Neuronal stem cell (in vitro differentiated cells): ENCODE data around the gene KRTAP19-1.

Experiments
- DNase-seq: peaks from one replicate; pipeline ENCODE4 v3.0.0-alpha.2; 2013; ENCODE audit warnings: low spot score
- H2AFZ ChIP-seq: one replicate; pipeline ENCODE4 v1.6.1; 2013; ENCODE audit warnings: mild to moderate bottlenecking, low read length, inconsistent platforms
- H2AK5ac ChIP-seq: 2 replicates; pipeline ENCODE4 v1.6.1; 2013; ENCODE audit warnings: low read depth, mild to moderate bottlenecking, inconsistent platforms, low read length, moderate library complexity, mixed read lengths
- H2BK120ac ChIP-seq: 2 replicates; pipeline ENCODE4 v1.6.1; 2013; ENCODE audit warnings: low read depth, mild to moderate bottlenecking, inconsistent platforms, low read length, moderate library complexity, mixed read lengths
- H2BK12ac ChIP-seq: one replicate; pipeline ENCODE4 v1.6.1; 2013; ENCODE audit warnings: low read length, inconsistent platforms
- H2BK15ac ChIP-seq: 2 replicates; pipeline ENCODE4 v1.6.1; 2013; ENCODE audit warnings: mild to moderate bottlenecking, low read length, inconsistent platforms, mixed read lengths
- H2BK5ac ChIP-seq: one replicate; pipeline ENCODE4 v1.6.1; 2013; ENCODE audit warnings: inconsistent platforms, mild to moderate bottlenecking, low read length, moderate library complexity
- H3K14ac ChIP-seq: one replicate; pipeline ENCODE4 v1.6.1; 2013; ENCODE audit warnings: low read length, inconsistent platforms
- H3K18ac ChIP-seq: 2 replicates; pipeline ENCODE4 v1.6.1; 2013; ENCODE audit warnings: low read length, inconsistent platforms
- H3K23ac ChIP-seq: 2 replicates; pipeline ENCODE4 v1.6.1; 2013; ENCODE audit warnings: low read depth, mild to moderate bottlenecking, mixed read lengths, low read length, inconsistent platforms; ENCODE audit not compliant: poor library complexity
- H3K27ac ChIP-seq: replicated peaks from 3 replicates; pipeline ENCODE4 v1.5.1; 2013; ENCODE audit warnings: low read length, inconsistent platforms
- H3K27me3 ChIP-seq, 3 experiments: 2 replicates each; pipeline ENCODE4 v1.6.1; 2013; ENCODE audit warnings: low read length in 3 of 3, mild to moderate bottlenecking in 2 of 3, inconsistent platforms in 1 of 3, low read depth in 1 of 3, mixed read lengths in 1 of 3, moderate library complexity in 1 of 3; ENCODE audit not compliant: control insufficient read depth in 3 of 3, insufficient read depth in 3 of 3
- H3K36me3 ChIP-seq, 2 donors: replicated peaks in 1 of 2; 2 replicates each; pipeline ENCODE4 v1.6.1; 2013; ENCODE audit warnings: low read length in 2 of 2; ENCODE audit not compliant: control insufficient read depth in 2 of 2, insufficient read depth in 2 of 2
- H3K4ac ChIP-seq: 2 replicates; pipeline ENCODE4 v1.6.1; 2013; ENCODE audit warnings: inconsistent platforms, mild to moderate bottlenecking, low read length, moderate library complexity
- H3K4me1 ChIP-seq, 2 donors: 1 replicate in 1 of 2; 2 replicates in 1 of 2; pipeline ENCODE4 v1.6.1; 2013; ENCODE audit warnings: low read length in 2 of 2, low read depth in 1 of 2; ENCODE audit not compliant: control insufficient read depth in 2 of 2, insufficient read depth in 1 of 2
- H3K4me2 ChIP-seq: one replicate; pipeline ENCODE4 v1.6.1; 2013; ENCODE audit warnings: mild to moderate bottlenecking, low read length, inconsistent platforms; ENCODE audit not compliant: insufficient read depth, poor library complexity, severe bottlenecking
- H3K4me3 ChIP-seq, 2 donors: 2 replicates each; pipeline ENCODE4 v1.5.1; 2013; ENCODE audit warnings: low read length in 2 of 2, mild to moderate bottlenecking in 2 of 2, inconsistent platforms in 1 of 2, moderate library complexity in 1 of 2
- H3K79me1 ChIP-seq: one replicate; pipeline ENCODE4 v1.6.1; 2013; ENCODE audit warnings: low read depth, mild to moderate bottlenecking, inconsistent platforms, low read length, moderate library complexity
- H3K9ac ChIP-seq: one replicate; pipeline ENCODE4 v1.6.1; 2013; ENCODE audit warnings: mild to moderate bottlenecking, low read depth, low read length, inconsistent platforms; ENCODE audit not compliant: poor library complexity
- H3K9me3 ChIP-seq, 2 donors: replicated peaks in 1 of 2; 2 replicates each; pipeline versions ENCODE3 to v1.6.1; 2013; ENCODE audit warnings: low read length in 2 of 2, mild to moderate bottlenecking in 2 of 2, inconsistent platforms in 1 of 2, low read depth in 1 of 2, mixed read lengths in 1 of 2, moderate library complexity in 1 of 2; ENCODE audit not compliant: control insufficient read depth in 2 of 2, insufficient read depth in 1 of 2
- H4K8ac ChIP-seq: one replicate; pipeline ENCODE4 v1.6.1; 2013; ENCODE audit warnings: low read depth, mild to moderate bottlenecking, inconsistent platforms, low read length, moderate library complexity
- H4K91ac ChIP-seq: one replicate; pipeline ENCODE4 v1.6.1; 2013; ENCODE audit warnings: low read length, low read depth, mild to moderate bottlenecking, inconsistent platforms; ENCODE audit not compliant: poor library complexity
- WGBS, 2 donors: extraction: QIAGEN DNeasy Blood & Tissue Kit; methylation state at CpG; one replicate each; pipeline ENCODE4 v1.1.7; 2013; ENCODE audit warnings: missing lambda C conversion rate in 2 of 2, mixed read lengths in 1 of 2; ENCODE audit not compliant: insufficient read length in 2 of 2, insufficient replicate concordance in 1 of 2; ENCODE audit errors: extremely low coverage in 2 of 2; 5-methylcytosine and 5-hydroxymethylcytosine counted together

The KRTAP19-1 gene

DNA sequence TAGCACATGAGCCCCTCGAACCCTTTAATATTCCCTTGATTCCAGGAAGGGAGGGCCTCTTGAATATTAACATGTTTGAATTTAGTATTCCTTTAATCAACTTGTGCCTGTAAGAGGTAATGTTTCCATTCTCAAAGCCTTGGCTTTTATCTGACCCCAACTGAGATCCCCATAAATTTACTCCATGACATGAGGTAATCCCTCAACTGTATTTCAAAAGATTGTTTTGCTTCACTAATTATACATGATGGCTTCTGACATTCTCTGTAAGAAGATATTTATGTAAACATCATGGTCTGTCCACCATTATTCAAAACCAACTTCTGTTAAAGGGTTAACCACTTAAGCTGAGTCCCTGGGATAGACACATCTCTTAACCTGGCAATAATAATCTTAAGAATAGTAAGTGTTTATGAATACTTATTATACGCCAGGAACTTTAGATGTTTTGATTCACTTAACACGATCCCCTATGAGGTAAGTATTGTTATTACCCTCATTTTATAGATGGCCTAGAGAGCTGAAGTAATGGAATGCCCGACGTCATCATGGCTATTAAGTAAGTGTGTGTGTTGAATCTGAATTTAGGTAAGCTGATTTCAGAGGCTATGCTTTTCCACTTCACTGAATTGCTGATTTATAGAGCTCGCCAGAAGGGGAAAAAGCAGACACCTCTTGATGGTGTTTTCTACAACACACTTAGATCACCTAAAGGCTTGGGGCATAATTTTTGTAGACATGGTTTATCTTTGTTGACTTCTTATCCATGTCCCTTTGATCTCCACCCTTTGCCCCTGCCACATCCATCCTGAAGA lies 11.1 kb downstream of the KRTAP19-1 start:
- Histone ChIP-seq H3K27ac (no peak overlapping the region), H3K36me3 (no peaks in the 10 kb centered on the region), H3K18ac (no peak overlapping the region), H2AK5ac (no peak overlapping the region), H2BK12ac (no peak overlapping the region), H4K91ac (no peak overlapping the region), H3K14ac (no peak overlapping the region), H3K23ac (no peak overlapping the region), H3K9me3 (no peaks in the 10 kb centered on the region), H4K8ac (no peak overlapping the region), H2BK5ac (no peak overlapping the region), H3K4me2 (no peak overlapping the region), H3K79me1 (no peaks in the 10 kb centered on the region), H3K4ac (no peak overlapping the region), H2AFZ (no peak overlapping the region), H2BK120ac (no peak overlapping the region), H2BK15ac (no peak overlapping the region), H3K9ac (no peak overlapping the region), H3K4me1 (peaks cover 0 to 2% of the 10 kb centered on the region in 2 donors), H3K4me3 (no peak overlapping the region), H3K27me3 (no peaks in the 10 kb centered on the region)
- no CpG with 5 or more reads among the region's 6 CpGs for WGBS, 2 donors
- no peak for DNase-seq

GRCh38 chr21:30463713-30464112 lies 16.5 kb downstream of the KRTAP19-1 start:
- no peak for DNase-seq
- H2AFZ ChIP-seq, result no peak overlapping the region

GRCh38 chr21:30448514-30448913 lies 31.7 kb downstream of the KRTAP19-1 start:
- no peak overlapping the region for H2AFZ ChIP-seq
- no peak overlapping the region for H3K27ac ChIP-seq
- no peaks in the 10 kb centered on the region for H3K4me1 ChIP-seq
- WGBS, 2 donors, result no CpG with 5 or more reads among the region's 3 CpGs
- no peak overlapping the region for H2AK5ac ChIP-seq
- H3K4ac ChIP-seq, result no peak overlapping the region
- no peaks in the 10 kb centered on the region for H3K79me1 ChIP-seq
- no peaks in the 10 kb centered on the region for H3K36me3 ChIP-seq
- DNase-seq, result no peak
- H2BK12ac ChIP-seq, result no peak overlapping the region
- H2BK5ac ChIP-seq, result no peak overlapping the region
- no peak overlapping the region for H4K91ac ChIP-seq
- H2BK120ac ChIP-seq, result no peak overlapping the region
- H4K8ac ChIP-seq, result no peak overlapping the region
- no peak overlapping the region for H3K23ac ChIP-seq
- no peak overlapping the region for H3K9ac ChIP-seq
- no peak overlapping the region for H2BK15ac ChIP-seq
- H3K4me3 ChIP-seq, result no peak overlapping the region
- H3K14ac ChIP-seq, result no peak overlapping the region
- no peak overlapping the region for H3K4me2 ChIP-seq
- no peaks in the 10 kb centered on the region for H3K9me3 ChIP-seq
- H3K18ac ChIP-seq, result no peak overlapping the region
- no peaks in the 10 kb centered on the region for H3K27me3 ChIP-seq

More at GRCh38 chr21:30463713-30464112, 16.5 kb downstream of the KRTAP19-1 start:
- H2BK15ac ChIP-seq, result no peak overlapping the region
- peaks cover 0 to 2% of the 10 kb centered on the region in 2 donors for H3K4me1 ChIP-seq
- H3K4me2 ChIP-seq, result no peak overlapping the region
- no peak overlapping the region for H4K8ac ChIP-seq
- H2BK5ac ChIP-seq, result no peak overlapping the region
- no peak overlapping the region for H2BK12ac ChIP-seq
- H3K79me1 ChIP-seq, result no peaks in the 10 kb centered on the region
- no CpG with 5 or more reads among the region's 3 CpGs for WGBS, 2 donors
- H3K9me3 ChIP-seq, result no peaks in the 10 kb centered on the region
- no peaks in the 10 kb centered on the region for H3K27me3 ChIP-seq
- H3K4me3 ChIP-seq, result no peak overlapping the region
- no peak overlapping the region for H4K91ac ChIP-seq
- H3K14ac ChIP-seq, result no peak overlapping the region
- no peak overlapping the region for H3K9ac ChIP-seq
- no peak overlapping the region for H3K23ac ChIP-seq
- H2AK5ac ChIP-seq, result no peak overlapping the region
- no peak overlapping the region for H3K27ac ChIP-seq
- H2BK120ac ChIP-seq, result no peak overlapping the region
- no peak overlapping the region for H3K4ac ChIP-seq
- H3K18ac ChIP-seq, result no peak overlapping the region
- H3K36me3 ChIP-seq, result no peaks in the 10 kb centered on the region

DNA sequence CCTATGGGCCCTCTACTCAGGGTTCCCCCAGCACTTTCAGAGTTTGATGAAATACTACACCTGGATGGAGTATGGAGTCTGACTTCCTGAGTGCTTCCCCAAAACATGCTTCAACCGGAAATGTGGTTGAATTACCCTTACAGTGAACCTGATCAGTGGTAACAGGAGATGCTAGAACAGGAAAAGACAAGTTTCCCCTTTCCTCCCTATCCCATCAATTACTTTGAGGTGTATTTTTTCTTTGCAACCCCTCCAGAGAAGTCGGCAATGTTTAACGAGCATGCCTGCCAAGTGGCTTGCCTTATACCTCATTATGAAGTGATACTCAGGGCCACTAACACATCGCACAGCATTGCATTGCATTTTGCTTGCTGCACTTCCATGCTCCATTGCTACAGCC lies 33.1 kb downstream of the KRTAP19-1 start:
- Histone ChIP-seq H3K79me1 (no peaks in the 10 kb centered on the region), H3K4me3 (no peak overlapping the region), H3K27ac (no peak overlapping the region), H3K18ac (no peak overlapping the region), H4K8ac (no peak overlapping the region), H3K9me3 (no peaks in the 10 kb centered on the region), H2BK15ac (no peak overlapping the region), H2AK5ac (no peak overlapping the region), H3K4ac (no peak overlapping the region), H3K14ac (no peak overlapping the region), H2AFZ (no peak overlapping the region), H4K91ac (no peak overlapping the region), H2BK120ac (no peak overlapping the region), H3K23ac (no peak overlapping the region), H3K4me1 (no peaks in the 10 kb centered on the region), H2BK12ac (no peak overlapping the region), H3K36me3 (no peaks in the 10 kb centered on the region), H3K27me3 (no peaks in the 10 kb centered on the region), H2BK5ac (no peak overlapping the region), H3K4me2 (no peak overlapping the region), H3K9ac (no peak overlapping the region)
- DNase-seq, result no peak
- WGBS, 2 donors, result no CpG with 5 or more reads among the region's 4 CpGs
